Dermis blood vessel endothelial cell (primary cell): ENCODE results near the gene ALDH2. TPM values are rescaled to one million over a fixed set of nuclear protein-coding genes. Genes with fewer than 3 reads are reported as not detected.
"Not testable (repeated sequence)": the region's sequence is repeated elsewhere in the genome, so short reads cannot be mapped to it uniquely, and the experiment has no call there.

Experiments
- DNase-seq: peaks from one replicate; pipeline ENCODE4 v3.0.0; 2010
- total RNA-seq: library from RNA; depleted of rRNA; stranded (reverse); fragments of >200 nt; gene quantifications from 2 replicates; pipeline ENCODE4 v1.2.3, GENCODE V29; 2014

ALDH2 gene
- total RNA-seq, 1 donor from 2014 or later: 76.6 TPM

DNA sequence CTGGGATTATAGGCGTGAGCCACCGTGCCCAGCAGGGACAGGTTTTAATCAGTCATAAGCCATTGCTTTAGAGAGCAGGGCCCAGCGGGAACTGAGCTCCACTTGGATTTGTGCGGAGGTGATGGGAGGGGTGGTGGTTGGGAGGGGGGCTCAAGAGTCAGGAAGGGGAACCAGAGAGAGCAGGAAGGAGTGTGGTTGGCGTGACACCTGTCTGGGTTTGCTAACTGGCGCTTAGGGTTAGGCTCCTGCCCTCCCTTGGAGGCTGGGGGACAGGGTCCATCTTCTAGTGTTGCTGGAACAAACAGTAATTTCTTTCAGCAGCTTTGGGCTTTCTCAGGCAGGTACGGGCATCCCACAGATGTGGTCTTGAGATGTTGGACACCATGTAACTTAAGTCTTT lies 7.5 kb upstream of the ALDH2 start:
- DNase-seq: no peak

DNA sequence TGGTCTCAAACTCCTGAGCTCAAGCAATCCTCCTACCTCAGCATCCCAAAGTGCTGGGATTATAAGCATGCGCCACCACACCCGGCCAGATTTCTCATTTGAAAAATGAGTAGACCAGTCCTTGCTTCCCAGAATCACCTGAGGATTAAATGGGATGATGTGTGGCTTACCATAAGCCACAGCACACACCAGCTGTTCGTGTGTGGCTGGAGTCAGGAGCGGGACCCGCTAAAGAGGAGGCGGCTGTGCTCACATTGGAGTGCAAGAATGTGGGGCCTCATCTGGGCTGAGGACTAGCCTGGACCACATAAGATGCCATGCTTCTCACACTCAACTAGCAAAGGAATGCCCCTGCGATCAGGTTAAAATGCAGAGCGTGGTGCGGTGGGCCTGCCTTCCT lies 6.7 kb upstream of the ALDH2 start:
- no peak for DNase-seq

DNA sequence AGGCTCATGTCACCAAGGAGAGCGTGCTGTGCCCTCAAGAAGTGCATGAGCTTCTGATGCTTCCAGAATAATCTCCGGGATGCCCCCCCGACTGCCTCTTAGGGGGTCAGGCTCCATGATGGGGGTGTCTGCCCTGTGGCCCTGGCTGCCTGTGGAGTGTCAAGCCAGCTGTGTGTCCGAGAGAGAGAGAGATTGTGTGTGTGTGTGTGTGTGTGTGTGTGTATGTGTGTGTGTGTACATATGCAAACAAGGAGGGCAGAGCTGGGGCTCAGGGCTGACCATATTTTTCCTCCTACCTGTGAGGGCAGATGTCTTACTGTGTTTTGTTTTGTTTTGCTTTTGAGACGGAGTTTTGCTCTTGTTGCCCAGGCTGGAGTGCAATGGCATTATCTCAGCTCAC lies 5.6 kb upstream of the ALDH2 start:
- DNase-seq: no peak

DNA sequence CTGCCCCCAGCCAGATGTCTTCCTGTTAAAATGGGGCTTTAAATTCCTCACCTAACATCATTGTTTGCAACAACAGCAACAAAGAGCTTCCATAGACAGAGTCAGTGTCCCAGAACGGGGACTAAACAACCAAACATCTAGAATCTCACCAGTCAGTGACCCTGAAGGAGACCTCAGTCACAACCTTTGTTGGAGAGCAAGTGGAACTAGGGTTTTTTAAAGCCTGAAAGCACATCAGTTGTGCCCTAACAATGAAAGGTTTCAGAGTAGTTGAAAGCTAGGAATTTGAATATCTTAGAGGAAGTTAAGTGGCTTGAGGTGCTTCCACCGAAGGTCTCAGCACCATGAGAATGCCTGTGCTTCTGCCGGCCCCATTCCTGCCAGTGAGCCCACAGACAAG lies 5.0 kb upstream of the ALDH2 start:
- DNase-seq: no peak

DNA sequence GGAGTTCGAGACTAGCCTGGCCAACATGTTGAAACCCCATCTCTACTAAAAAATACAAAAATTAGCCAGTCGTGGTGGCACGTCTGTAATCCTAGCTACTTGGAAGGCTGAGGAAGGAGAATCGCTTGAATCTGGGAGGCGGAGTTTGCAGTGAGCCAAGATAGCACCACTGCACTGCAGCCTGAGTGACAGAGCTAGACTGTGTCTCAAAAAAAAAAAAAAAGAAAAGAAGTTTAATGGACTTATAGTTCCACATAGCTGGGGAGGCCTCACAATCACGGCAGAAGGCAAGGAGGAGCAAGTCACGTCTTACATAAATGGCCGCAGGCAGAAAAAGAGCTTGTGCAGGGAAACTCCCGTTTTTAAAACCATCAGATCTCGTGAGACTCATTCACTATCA lies 3.2 kb upstream of the ALDH2 start:
- DNase-seq: not testable (repeated sequence)

DNA sequence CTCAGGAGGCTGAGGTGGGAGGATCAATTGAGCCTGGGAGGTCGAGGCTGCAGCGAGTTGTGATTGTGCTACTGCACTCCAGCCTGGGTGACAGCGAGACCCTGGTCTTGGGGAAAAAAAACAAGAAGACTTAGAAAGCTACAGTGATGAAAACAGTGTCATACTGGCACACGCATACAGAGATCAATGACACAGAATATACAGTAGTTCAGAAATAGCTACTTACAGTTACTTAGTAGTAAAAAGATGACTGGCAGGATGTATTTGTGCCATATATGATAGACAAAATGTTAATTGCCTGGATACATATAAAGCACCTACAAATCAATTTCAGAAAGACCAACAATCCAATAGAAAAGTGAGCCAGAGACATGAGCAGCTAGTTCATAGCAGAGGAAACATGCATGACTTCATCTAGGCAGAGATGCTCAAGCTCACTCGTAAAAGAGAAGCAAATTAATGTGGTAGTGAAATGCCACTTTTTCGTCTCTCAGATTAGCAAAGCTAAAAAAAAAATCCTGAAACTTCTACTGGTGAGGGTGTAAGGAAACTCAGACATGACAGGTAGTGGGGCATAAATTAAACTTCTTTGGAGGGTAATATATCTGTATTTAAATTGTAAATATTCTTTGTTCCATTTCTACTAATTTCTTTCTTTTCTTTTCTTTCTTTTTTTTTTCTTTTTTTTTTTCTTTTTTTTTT lies 2.5 kb upstream of the ALDH2 start:
- no peak for DNase-seq

DNA sequence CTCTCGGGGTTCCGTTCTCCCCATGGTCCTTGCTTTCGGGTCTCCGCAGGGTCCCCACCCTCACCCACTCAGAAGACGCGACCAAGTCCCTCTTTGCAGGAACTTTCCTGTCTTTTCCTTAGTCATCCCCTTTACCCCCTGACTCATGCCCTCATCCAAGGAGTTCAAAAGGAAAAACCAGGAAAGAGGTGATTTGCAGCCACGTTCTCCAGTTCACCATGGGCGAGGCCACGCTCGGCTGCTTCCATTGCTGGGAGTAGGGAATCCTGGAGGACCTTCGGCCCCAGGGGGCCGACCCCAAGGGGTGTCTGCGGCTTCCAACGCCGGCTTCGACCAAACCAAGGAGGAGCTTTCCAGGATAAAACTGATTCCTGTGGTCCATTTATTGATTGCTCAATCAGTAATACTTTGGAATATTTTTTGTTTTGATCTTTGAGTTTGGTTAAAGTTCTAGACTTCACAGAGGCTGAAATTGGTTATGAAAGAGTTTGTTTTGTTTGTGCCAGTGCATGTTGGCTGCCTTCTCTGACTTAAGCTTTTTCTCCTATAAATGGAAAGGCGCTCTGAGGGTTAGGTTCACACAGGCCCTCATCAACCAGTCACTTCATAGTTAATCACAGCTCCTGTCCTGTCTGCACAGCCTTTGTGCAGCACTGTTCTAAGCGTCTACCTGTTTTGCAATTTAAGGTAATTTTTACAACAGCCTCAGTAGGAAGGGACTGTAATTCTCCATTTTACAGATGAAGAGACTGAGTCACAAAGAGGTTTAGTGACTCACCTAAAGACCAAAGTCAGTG lies 827 bp downstream of the ALDH2 start:
- DNase-seq: peak; percentile 62

DNA sequence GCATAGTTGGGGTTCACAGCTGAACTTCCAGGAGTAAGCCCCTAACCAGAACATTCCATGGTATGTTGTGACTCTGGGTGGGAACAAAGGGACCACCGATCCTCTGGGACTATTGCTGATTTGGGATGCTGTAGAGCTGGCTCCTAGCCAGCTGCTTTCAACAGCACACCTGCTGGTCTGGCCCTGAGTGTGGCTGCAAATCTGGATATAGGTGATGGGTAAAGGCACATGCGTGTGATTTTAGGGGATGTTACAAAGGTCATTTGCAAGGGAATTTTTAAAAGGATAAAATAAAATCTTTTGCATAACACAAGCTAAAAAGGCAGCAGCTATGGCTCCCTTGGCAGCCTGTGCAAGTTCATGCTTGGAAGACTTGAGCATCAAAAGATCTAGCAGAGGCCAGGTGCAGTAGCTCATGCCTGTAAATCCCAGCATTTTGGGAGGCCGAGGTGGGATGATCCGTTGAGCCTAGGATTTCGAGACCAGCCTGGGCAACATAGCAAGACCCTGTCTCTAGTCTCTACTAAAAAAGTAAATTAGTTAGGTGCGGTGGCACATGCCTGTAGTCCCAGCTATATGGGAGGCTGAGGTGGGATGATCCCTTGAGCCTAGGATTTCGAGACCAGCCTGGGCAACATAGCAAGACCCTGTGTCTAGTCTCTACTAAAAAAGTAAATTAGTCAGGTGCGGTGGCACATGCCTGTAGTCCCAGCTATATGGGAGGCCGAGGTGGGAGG lies 1.6 kb downstream of the ALDH2 start:
- no peak for DNase-seq

DNA sequence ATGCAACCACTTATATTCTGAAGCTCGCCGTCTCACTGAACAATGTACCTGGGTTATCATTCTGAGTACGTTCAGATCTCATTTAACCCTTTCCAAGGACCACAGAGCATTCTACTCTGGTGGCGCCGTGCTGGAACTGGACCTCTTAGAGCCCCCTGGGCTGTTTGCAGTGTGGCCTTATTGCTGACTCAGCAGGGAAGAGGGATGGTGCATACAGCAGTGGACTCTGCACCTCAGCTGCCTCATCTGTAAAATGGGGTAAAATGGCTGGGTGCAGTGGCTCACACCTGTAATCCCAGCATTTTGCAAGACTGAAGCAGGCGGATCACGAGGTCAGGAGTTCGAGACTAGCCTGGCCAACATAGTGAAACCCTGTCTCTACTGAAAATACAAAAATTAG lies 2.9 kb downstream of the ALDH2 start:
- DNase-seq: no peak

DNA sequence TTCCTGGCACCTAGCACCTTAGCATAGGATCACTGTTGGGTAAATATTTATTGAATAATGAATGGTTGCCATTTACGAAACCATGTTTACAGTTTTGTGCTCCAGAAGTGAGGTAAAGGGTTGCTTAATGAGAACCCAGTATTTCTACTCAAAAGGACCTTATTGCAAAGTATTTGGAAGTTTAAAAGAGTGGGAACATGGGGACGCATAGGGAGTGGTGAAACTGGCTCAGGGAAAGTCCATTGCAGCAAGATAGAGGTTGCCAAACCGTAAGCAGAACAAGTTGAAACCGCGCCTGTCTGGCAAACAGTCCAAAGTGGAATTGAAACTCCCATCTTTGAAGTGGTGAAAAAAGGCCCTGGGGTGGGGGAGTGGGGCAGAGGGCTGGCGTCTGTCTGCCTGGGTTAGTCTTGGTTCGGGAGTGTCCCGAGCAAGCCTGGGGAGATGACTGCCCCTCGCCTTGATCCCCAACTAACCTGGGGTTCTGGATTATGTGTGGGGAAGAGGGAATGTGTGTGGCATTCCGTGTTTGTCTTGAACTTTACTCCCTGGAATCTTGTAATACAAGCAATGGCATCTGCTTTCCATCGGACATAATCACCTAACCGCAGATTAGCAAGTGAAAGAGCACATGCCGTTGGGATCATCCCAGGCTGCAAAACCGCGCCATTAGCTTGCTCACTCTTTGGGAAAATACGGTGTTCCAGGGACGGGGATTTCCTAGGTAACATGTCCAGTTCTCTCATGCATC lies 7.2 kb downstream of the ALDH2 start:
- no peak for DNase-seq

DNA sequence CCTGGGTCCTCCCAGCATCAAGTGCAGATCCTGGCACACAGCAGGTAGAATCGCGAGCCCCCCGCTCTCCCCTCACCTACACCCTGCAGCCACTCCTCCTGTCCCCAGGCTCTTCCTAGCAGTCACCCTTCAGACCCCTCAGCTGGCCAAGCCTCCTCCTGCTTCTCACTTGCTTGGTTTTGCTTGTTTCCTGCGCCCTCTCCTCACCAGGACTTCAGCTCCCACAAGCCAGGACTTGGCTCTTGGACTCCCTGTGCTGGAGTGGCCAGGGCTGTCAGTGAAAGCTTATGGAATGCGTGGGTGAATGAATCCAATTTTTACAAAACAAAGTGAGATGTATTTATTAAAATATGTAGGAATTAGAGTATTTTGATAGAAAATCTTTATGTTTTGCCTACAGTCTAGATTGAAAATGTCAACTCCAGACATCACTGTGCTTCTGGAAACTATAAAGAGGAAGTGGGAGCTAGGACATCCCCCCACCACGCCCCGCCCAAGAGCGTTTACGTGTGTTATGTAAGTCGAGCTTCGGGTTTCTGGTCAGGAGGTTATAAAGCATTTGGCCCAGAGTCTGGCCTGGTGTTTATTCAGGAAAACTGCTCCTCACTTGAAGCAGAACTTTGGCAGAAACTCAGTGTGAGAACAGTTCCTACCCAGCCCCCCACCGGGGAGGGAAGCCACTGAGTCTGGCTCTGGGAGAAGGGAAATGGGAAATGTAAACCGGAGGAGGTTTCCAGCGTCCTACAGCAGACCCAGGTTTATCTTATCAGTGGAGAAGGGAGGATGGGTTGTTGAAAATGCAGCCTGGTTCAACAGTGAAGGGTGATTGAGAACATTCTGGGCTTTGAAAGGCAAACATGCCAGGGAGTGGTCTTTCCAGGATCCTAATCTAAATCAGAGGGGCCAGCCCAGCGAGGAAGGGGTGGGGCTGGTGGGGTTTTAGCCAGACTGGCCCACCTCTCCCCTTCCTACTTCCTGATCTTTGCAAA lies 8.8 kb downstream of the ALDH2 start:
- peak; percentile 96 for DNase-seq

DNA sequence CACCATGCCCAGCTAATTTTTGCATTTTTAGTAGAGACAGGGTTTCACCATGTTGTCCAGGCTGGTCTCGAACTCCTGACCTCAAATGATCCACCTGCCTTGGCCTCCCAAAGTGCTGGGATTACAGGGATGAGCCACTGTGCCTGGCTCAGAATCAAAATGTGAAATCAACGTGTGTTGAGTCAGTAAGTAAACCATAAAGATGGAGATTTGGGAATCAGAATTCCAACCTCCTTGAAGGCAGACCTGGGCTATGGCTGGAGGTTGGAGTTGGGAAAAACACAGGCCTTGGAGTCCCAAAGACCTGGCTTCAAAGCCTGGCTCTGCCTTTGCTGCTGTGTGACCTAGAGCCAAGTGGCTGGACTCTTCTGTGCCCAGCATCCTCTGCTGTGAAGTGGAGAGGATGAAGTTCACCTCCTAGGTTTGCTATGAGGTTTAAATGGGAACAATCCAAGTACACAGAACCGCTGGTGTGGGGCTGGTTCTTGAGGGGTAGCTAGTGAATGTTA lies 10.2 kb downstream of the ALDH2 start:
- no peak for DNase-seq

DNA sequence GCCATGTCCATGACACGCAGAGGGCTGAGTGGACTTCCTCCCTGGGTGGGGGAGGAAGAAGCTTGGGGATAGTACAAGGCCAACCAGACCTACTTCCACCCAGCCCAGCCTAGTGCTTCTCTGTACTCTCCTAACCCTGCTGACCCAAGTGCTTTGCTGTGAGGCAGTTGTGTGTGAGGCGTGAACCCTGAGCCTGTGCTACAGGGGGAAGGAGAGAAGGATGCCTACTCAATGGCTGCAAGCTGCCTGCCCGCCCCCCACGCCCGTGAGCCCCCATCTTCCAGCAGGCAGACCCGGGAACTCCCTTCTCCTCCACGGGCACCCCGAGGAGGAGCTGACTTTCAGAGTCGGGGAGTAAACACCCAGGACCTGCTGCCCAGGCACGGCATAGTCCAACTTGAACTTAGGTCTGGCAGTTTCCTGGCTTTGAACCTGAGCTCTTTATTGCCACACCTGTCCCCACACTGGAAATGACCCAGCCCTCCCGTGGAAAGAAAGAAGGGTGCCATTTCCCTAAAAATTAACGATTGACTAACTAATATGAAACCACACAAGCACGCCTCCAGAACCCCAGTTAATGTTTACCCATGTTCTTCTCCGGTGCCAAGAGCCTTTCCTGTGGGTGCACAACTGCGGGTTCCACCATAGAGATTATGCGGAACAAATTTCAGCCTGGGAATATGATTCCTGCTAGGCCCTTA lies 10.8 kb downstream of the ALDH2 start:
- peak; percentile 35 for DNase-seq

DNA sequence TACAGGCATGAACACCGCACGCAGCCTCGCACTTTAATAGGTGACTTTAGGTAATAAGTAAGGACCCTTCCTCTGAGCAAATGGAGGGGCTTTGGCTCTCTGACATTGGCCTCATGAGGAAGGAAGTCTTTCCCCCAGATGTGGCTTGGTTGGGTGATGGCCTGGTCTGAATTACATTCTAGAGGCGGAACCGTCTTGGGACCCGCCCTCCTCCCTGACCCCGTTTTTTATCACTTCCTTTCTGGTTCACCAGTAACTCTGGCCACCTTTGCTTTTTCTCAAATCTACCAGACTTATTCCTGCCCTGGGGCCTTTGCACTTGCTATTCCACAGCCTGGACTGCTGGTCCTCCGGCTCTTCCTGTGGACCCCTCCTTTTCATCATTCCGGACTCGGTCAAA lies 13.4 kb downstream of the ALDH2 start:
- no peak for DNase-seq

DNA sequence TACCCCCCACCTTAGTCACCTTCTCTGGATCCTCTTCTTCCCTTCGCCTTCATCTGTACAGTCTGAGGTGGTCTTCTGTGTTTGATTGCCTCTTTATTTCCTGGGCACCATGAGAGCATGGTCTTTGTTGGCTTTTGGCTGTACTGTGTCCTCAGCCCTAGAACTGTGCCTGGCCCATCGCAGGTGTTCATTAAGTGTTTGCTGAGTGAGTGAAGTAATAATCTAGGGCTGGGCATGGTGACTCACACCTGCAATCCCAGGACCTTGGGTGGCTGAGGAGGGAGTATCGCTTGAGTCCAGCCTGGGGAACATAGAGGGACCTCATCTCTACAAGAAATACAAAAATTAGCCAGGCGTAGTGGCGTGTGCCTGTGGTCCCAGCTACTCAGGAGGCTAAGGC lies 13.9 kb downstream of the ALDH2 start:
- no peak for DNase-seq

DNA sequence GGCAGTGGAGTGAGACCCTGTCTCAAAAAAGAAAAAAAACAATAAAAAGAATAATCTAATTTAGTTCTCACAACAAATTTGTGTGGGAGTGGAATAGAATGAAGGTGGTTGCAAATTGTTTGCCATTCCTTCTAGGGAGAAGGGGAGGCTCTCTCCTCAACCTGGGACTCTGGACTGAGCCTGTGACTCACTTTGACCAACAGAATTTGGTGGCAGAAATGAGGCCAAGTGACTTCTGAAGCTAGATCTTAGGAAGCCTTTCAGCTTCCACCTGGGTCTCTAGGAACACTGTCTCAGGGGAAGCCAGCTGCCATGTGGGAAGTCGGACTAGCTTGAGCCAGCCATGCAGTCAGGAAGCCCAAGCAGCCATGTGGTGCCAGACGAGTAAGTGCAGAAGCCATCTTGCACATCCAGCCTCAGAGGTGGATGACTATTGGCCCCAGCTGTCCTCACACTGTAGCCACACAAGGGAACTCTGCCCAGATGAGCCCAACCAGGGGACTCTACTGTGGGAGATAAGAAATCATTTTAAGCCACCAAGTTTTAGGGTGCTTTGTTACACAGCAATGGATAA lies 14.4 kb downstream of the ALDH2 start:
- no peak for DNase-seq

DNA sequence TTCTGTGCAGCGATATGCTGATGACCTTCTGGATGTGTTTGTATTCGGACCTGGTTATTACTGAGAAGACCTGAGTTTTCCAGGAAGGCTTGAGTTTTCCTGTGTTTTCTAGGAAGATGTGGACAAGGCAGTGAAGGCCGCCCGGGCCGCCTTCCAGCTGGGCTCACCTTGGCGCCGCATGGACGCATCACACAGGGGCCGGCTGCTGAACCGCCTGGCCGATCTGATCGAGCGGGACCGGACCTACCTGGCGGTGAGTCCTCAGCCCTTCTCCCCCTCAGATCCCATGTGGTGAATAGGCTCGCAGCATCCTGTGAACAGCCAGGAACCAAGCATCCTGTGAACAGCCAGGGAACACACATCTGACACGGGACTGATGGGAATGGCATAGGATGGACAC lies 16.3 kb downstream of the ALDH2 start:
- no peak for DNase-seq

DNA sequence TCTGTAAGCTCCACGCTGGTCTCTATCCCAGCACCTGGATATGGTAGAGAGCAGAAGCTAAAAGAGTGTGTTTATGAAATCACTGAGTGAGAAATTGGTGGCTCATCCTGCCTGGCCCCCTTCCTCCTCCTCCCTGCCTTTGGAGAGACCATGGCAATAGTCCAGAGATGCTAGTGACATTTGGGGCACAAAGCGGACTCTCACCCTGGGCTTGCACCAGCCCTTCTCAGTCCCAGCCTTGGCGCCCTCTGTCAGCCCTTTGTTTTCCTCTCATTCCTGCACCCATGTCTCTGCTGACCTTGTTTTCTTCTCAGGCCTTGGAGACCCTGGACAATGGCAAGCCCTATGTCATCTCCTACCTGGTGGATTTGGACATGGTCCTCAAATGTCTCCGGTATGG lies 18.2 kb downstream of the ALDH2 start:
- no peak for DNase-seq

DNA sequence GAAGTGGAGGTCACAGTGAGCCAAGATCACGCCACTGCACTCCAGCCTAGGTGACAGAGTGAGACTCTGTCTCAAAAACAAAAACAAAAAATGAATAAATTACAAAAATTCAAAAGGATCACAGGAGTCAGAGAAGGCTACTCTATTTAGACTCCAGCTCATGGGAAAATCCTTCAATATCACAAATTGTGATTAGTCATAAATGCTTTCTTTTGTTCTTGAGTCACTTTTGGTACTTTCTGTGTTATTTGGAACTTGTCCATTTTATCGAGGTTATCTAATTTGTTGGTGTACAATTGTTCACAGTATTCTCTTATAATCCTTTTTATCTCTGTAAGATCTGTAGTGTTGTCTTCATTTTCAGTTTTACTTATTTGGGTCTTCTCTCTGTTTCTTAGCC lies 18.9 kb downstream of the ALDH2 start:
- DNase-seq: peak; percentile 84

DNA sequence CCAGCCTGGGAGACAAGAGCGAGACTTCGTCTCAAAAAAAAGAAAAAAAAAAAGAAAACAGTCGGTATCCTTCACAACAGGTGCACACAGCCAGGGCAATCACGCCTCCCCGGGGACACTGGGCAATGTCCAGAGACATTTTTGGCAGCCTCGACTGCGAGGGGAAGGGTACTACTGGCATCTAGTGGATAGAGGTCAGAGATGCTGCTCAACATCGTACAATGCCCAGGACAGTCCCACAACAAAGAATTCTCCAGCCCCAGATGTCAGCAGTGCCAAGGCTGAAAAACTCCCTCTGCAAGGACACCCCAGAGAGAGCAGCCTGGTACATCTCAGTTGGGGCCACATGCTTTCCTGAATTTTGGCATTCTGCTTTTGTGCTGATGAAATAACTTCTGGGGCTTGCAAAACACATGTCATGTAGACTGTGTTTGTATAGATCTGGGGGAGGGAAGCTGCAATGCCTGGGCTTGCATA lies 21.5 kb downstream of the ALDH2 start:
- DNase-seq: peak; percentile 49
